SH-SY5Y (cell line): ENCODE data around the gene RPS14.

ENCODE experiments used
- GATA2 ChIP-seq: IDR thresholded peaks from 2 replicates; pipeline ENCODE4 v1.6.1; 2011; ENCODE audit warnings: mild to moderate bottlenecking, low read depth, low read length
- GATA3 ChIP-seq: IDR thresholded peaks from 2 replicates; pipeline ENCODE4 v1.6.1; 2011; ENCODE audit warnings: low read depth, mild to moderate bottlenecking, low read length, moderate library complexity

- TF ChIP-seq GATA2 (no peak), GATA3 (no peak)
These were observed 3.5 kb downstream of the RPS14 start for GRCh38 chr5:150446088-150446487.
